ENCODE data around the gene MGAT5B. TPM values are rescaled to one million over a fixed set of nuclear protein-coding genes. Genes with fewer than 3 reads are reported as not detected.

MGAT5B gene
- total and polyA plus RNA-seq, 3 experiments from 2014 or later, result 0.17 to 0.46 (median 0.40) TPM

DNA sequence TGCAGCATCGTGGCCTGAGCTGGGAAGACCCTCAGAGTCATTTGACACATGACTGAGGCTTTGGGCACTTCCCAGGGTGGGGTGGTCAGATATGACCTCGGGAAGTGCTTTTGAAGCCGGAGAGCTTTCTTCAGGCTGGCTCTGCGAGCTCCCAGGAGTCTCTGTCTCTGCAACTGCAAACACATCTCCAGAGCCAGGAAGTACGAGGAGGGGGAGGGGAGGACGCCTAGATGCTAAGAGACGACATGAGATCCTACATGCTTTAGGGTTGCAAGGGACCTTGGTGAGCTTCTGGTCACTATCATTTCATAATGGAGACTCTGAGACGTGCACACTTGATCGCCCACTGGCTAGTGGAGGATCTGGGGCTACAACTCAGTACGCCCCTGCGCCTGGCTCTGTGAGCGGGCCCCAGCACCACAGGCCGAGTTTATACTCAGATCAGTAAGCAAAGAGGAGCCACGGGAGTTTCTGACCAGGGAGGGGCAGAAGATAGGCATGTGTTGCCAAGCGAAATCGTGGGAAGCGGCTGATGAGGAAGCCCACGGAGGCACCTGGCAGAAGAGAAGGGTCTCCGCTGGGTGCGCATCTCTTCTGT, 527 bp upstream of the MGAT5B start:
- Histone ChIP-seq H3K4me3 (ENCODE audit: low read length) (no peak overlapping the region), H3K36me3 (ENCODE audit: insufficient read depth, low read length) (no peaks in the 10 kb centered on the region), H3K4me1 (ENCODE audit: insufficient read depth, low read length) (peaks cover 4% of the 10 kb centered on the region), H3K27me3 (ENCODE audit: insufficient read depth, low read length, poor library complexity, severe bottlenecking) (peaks cover 11% of the 10 kb centered on the region), H3K27ac (ENCODE audit: low read depth, low read length) (no peak overlapping the region), H3K9me3 (ENCODE audit: low read length) (no peaks in the 10 kb centered on the region)
- H3K36me3 Mint-ChIP-seq, result no peaks in the 10 kb centered on the region
- POLR2A ChIA-PET, result interaction anchor here (1.5 kb wide), 1 partner anchor 189 kb away, joined by 6 read pairs; no protein-coding TSS in a partner anchor
- peaks cover 0 to 2% (median 0%) of the 10 kb centered on the region in 5 donors for H3K9me3 Mint-ChIP-seq
- DNase-seq, result no peak
- H3K4me3 Mint-ChIP-seq, result peak overlapping the region; percentile 48 to 89 (median 73)
- H3K27me3 Mint-ChIP-seq, result peaks cover 24 to 43% of the 10 kb centered on the region in 2 donors
- CTCF ChIA-PET, result interaction anchor here (0.6 to 9.8 kb wide), 31 partner anchors 8 to 376 kb away, joined by 3 to 125 read pairs (median 4); no protein-coding TSS in a partner anchor
- peaks cover 2 to 16% (median 4%) of the 10 kb centered on the region in 3 donors for H3K4me1 Mint-ChIP-seq
- H3K27ac Mint-ChIP-seq, result peak overlapping the region in 1 of 8 donors; percentile 28

DNA sequence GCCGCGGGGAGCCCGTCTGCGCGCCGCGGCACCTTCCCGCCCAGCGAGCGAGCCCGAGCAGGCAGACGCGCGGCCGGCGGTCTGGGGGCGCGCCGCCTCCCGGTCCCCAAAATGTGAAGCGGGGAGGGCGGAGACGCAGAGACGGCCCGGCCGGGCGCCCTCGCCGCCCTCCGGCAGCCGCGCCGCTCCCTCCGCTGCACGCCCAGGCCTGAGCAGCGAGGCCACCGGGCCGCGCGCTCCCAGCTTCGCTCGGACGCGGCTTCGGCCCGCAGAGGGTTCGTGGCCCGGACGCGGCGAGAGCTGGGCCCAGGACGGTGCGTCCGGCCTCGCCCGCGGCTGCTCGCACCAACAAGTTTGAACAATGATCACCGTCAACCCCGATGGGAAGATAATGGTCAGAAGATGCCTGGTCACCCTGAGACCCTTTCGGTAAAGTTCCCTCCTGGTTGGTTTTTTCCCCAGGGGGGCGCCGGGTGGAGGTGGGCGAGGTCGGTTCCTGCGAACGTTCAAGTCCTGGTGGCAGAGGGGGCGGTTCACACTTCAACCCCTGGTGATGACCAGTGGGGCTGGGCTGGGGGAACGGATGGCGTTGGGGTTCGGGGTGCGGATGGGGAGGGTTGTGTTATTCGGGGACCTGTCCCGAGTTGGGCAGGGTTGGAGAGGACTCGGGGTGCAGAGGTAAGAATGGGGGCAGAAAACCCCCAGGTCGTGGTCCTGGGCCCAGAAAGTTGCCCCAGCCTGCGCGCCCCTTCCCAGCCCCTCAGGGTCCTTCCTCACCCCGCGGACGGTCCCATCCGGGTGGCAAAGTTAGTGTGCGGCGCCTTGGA, 678 bp downstream of the MGAT5B start:
- Mint-ChIP-seq H3K9me3 (peaks cover 0 to 2% (median 0%) of the 10 kb centered on the region in 5 donors), H3K36me3 (no peaks in the 10 kb centered on the region), H3K27ac (no peak overlapping the region), H3K27me3 (peaks cover 25 to 46% of the 10 kb centered on the region in 2 donors), H3K4me1 (peaks cover 2 to 18% (median 5%) of the 10 kb centered on the region in 3 donors), H3K4me3 (peak overlapping the region in 5 of 7 donors; percentile 19 to 71 (median 60))
- ChIA-PET POLR2A (interaction anchor here (1.5 kb wide), 1 partner anchor 187 kb away, joined by 6 read pairs; no protein-coding TSS in a partner anchor), CTCF (interaction anchor here (0.8 to 9.8 kb wide), 23 partner anchors 9 to 220 kb away, joined by 3 to 125 read pairs (median 4); no protein-coding TSS in a partner anchor)
- Histone ChIP-seq H3K4me1 (ENCODE audit: insufficient read depth, low read length) (peaks cover 4% of the 10 kb centered on the region), H3K4me3 (ENCODE audit: low read length) (no peak overlapping the region), H3K36me3 (ENCODE audit: insufficient read depth, low read length) (no peaks in the 10 kb centered on the region), H3K9me3 (ENCODE audit: low read length) (no peaks in the 10 kb centered on the region), H3K27ac (ENCODE audit: low read depth, low read length) (no peak overlapping the region), H3K27me3 (ENCODE audit: insufficient read depth, low read length, poor library complexity, severe bottlenecking) (peaks cover 11% of the 10 kb centered on the region)
- no peak for DNase-seq

DNA sequence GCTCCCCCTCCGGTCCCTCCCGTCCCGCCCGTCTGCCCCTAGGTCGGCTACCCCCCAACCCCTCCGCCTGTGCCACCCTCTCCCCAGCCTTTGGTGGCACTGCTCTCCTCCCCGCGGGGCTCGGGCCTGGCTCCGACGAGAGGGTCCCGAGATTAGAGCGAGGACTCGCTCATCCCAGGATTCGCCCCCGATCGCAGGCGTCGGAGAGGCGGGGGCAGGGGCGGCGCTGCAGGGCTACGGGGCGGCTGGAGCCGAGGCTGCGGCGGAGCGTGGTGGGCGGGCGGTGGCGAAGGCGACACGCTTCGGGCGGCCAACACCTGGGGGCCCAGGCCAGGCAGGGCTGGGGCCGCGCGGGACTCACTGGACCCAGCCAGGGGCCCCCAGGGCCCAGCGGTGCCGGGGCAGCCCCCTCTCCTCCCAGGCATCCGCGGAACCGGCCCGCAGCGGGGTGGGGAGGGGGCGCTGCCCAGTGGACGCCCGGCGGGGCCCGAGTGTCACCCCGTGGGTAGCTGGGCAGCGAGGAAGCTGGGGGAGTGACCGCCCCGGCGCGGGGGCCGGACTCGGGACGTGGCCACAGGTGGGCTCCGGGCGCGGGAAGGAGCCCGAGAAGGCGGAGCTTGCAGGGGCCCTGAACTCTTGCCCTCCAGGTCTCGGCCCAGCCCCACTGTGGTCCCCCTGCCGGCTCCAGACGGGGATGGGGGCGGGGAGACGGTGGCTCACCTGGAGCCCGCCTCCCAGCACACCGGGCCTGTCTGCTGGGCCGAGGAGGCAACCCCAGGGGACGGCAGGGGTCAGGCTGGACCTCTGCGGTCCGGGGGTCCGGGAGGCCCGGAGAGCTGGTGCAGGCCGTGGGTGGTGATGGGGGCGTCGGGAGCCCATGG, 1.5 kb downstream of the MGAT5B start:
- Mint-ChIP-seq H3K9me3 (peaks cover 0 to 2% (median 0%) of the 10 kb centered on the region in 5 donors), H3K4me1 (peaks cover 2 to 18% (median 5%) of the 10 kb centered on the region in 3 donors)

DNA sequence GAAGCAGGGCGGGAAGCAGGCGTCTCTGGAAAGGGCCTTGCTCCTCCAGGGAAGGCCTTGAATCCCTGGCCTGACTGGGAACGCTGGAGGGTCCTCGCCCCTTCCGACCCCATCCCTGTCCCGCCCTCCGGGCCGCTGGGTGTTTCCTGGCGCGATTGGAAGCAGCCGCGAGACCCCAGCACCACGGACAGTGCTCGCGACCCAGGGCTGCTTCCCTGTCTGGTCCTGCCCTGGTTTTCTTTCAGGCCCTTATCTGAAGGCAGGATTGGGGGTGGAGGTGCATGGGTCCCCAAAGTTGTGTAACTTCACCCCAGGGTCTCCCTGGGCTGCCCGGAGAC, 2.1 kb downstream of the MGAT5B start:
- Histone ChIP-seq H3K27ac (ENCODE audit: low read depth, low read length) (no peak overlapping the region), H3K4me1 (ENCODE audit: insufficient read depth, low read length) (peaks cover 4% of the 10 kb centered on the region), H3K9me3 (ENCODE audit: low read length) (no peaks in the 10 kb centered on the region), H3K4me3 (ENCODE audit: low read length) (no peak overlapping the region), H3K36me3 (ENCODE audit: insufficient read depth, low read length) (no peaks in the 10 kb centered on the region), H3K27me3 (ENCODE audit: insufficient read depth, low read length, poor library complexity, severe bottlenecking) (peaks cover 11% of the 10 kb centered on the region)
- peaks cover 27 to 47% of the 10 kb centered on the region in 2 donors for H3K27me3 Mint-ChIP-seq
- peaks cover 0 to 4% (median 2%) of the 10 kb centered on the region in 5 donors for H3K9me3 Mint-ChIP-seq
- CTCF ChIA-PET, result interaction anchor here (9.8 kb wide), 1 partner anchor 187 kb away, joined by 125 read pairs; no protein-coding TSS in a partner anchor
- H3K4me3 Mint-ChIP-seq, result peak overlapping the region in 2 of 7 donors; percentile 13 to 37
- POLR2A ChIA-PET, result no interaction called here
- peaks cover 2 to 18% (median 5%) of the 10 kb centered on the region in 3 donors for H3K4me1 Mint-ChIP-seq
- DNase-seq, result no peak
- no peak overlapping the region for H3K27ac Mint-ChIP-seq
- peaks cover 0 to 2% (median 0%) of the 10 kb centered on the region in 3 donors for H3K36me3 Mint-ChIP-seq

More for the DNA sequence above, 1.5 kb downstream of the MGAT5B start:
- H3K27me3 Mint-ChIP-seq, result peaks cover 27 to 48% of the 10 kb centered on the region in 2 donors
- no peaks in the 10 kb centered on the region for H3K36me3 ChIP-seq (ENCODE audit: insufficient read depth, low read length)
- no peak for DNase-seq
- peaks cover 11% of the 10 kb centered on the region for H3K27me3 ChIP-seq (ENCODE audit: insufficient read depth, low read length, poor library complexity, severe bottlenecking)
- peaks cover 4% of the 10 kb centered on the region for H3K4me1 ChIP-seq (ENCODE audit: insufficient read depth, low read length)
- ChIA-PET CTCF (interaction anchor here (2.6 to 9.8 kb wide), 3 partner anchors 100 to 197 kb away, joined by 6 to 125 read pairs (median 39); no protein-coding TSS in a partner anchor), POLR2A (no interaction called here)
- H3K36me3 Mint-ChIP-seq, result no peaks in the 10 kb centered on the region
- H3K4me3 Mint-ChIP-seq, result peak overlapping the region in 2 of 7 donors; percentile 13 to 63
- no peak overlapping the region for H3K4me3 ChIP-seq (ENCODE audit: low read length)
- no peaks in the 10 kb centered on the region for H3K9me3 ChIP-seq (ENCODE audit: low read length)
- H3K27ac ChIP-seq (ENCODE audit: low read depth, low read length), result no peak overlapping the region
- no peak overlapping the region for H3K27ac Mint-ChIP-seq

DNA sequence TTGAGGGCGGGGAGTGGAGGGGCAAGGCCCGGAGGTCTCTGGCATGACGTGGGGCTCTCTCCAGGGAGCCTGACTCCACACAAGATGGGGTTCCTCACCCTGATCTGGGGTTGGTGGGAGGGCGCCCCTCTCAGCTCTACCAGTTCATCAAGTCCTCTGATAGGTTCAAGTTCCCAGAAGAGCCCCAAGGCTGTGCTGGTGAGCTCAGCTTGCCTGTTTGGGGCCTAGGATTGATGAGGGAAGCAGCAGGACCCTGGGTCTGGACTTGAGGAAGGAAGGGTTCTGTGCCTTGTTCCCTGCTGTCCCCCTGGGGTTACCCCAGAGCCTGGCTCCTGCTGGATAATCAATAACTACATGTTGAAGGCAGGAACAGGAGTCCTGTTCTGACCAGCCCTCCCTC, 3.5 kb downstream of the MGAT5B start:
- Mint-ChIP-seq H3K4me1 (peaks cover 2 to 18% (median 5%) of the 10 kb centered on the region in 3 donors), H3K27me3 (peaks cover 32 to 43% of the 10 kb centered on the region in 2 donors), H3K9me3 (peaks cover 0 to 5% (median 2%) of the 10 kb centered on the region in 5 donors), H3K4me3 (peak overlapping the region in 2 of 7 donors; percentile 8 to 59), H3K27ac (no peak overlapping the region), H3K36me3 (peaks cover 0 to 5% (median 0%) of the 10 kb centered on the region in 3 donors)
- POLR2A ChIA-PET, result no interaction called here
- DNase-seq, result no peak
- Histone ChIP-seq H3K9me3 (ENCODE audit: low read length) (no peaks in the 10 kb centered on the region), H3K4me1 (ENCODE audit: insufficient read depth, low read length) (peaks cover 4% of the 10 kb centered on the region), H3K36me3 (ENCODE audit: insufficient read depth, low read length) (no peaks in the 10 kb centered on the region), H3K4me3 (ENCODE audit: low read length) (no peak overlapping the region), H3K27me3 (ENCODE audit: insufficient read depth, low read length, poor library complexity, severe bottlenecking) (peaks cover 6% of the 10 kb centered on the region), H3K27ac (ENCODE audit: low read depth, low read length) (no peak overlapping the region)
- CTCF ChIA-PET, result interaction anchor here (1.4 to 9.8 kb wide), 2 partner anchors 186 to 197 kb away, joined by 3 to 125 read pairs; no protein-coding TSS in a partner anchor

DNA sequence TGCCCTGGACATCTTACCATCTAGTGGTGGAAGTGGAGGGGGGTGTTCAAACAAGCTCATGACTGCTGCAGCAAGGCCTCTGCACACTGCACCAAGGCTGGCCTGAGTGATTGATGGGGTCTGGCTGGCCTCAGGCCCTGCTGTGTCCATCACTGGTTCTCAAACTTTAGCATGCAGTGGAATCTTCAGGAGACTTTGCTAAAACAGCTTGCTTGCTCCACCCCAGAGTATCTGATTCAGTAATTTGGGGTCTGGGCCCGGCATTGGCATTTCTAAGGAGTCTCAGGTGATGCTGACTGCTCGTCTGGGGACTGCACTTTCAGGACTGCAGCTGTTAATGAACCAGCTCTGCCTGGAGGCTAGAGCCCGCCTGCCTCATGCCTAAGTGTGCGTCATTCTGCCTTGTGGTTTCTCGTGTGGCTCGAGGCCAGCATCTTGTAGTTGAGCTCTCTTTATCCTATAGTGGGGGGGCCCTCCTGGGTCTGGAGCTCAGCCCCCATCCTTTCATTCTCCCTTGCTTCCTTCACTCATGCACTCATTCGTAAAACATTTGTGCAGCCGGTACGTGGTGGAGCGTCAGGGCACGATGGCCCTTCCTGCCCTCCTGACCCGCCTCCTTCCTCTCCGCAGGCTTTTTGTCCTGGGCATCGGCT, 4.1 kb downstream of the MGAT5B start:
- H3K36me3 Mint-ChIP-seq, result peaks cover 0 to 5% (median 0%) of the 10 kb centered on the region in 3 donors
- H3K27me3 ChIP-seq (ENCODE audit: insufficient read depth, low read length, poor library complexity, severe bottlenecking), result peaks cover 6% of the 10 kb centered on the region
- peaks cover 2 to 18% (median 5%) of the 10 kb centered on the region in 3 donors for H3K4me1 Mint-ChIP-seq
- no peaks in the 10 kb centered on the region for H3K36me3 ChIP-seq (ENCODE audit: insufficient read depth, low read length)
- no peak overlapping the region for H3K27ac ChIP-seq (ENCODE audit: low read depth, low read length)
- no peak overlapping the region for H3K4me3 ChIP-seq (ENCODE audit: low read length)
- POLR2A ChIA-PET, result interaction anchor here (0.7 kb wide), 1 partner anchor 189 kb away, joined by 3 read pairs; no protein-coding TSS in a partner anchor
- H3K27me3 Mint-ChIP-seq, result peaks cover 25 to 36% of the 10 kb centered on the region in 2 donors
- H3K9me3 Mint-ChIP-seq, result peaks cover 0 to 5% (median 2%) of the 10 kb centered on the region in 5 donors
- DNase-seq, result peak in 1 of 5 donors; percentile 57
- H3K9me3 ChIP-seq (ENCODE audit: low read length), result no peaks in the 10 kb centered on the region
- no peak overlapping the region for H3K4me3 Mint-ChIP-seq
- H3K4me1 ChIP-seq (ENCODE audit: insufficient read depth, low read length), result peaks cover 4% of the 10 kb centered on the region
- H3K27ac Mint-ChIP-seq, result peak overlapping the region in 1 of 8 donors; percentile 47
- CTCF ChIA-PET, result interaction anchor here (1.4 to 9.8 kb wide), 2 partner anchors 185 to 196 kb away, joined by 3 to 125 read pairs; no protein-coding TSS in a partner anchor

DNA sequence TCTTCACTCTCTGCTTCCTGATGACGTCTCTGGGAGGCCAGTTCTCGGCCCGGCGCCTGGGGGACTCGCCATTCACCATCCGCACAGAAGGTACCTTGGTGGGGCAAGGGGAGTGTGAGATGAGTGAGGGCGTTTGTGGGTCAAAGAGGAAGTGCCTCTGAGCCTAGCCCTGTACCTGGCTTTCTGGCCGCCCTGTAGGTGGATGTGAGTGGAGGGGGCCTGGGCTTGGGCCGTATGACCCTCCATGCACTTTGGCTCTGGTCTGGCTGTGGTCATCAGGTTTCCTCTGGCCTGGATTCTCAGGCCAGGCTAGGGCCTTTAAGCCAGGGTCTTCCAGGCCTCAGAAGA, 4.6 kb downstream of the MGAT5B start:
- Mint-ChIP-seq H3K36me3 (peaks cover 0 to 5% (median 0%) of the 10 kb centered on the region in 3 donors), H3K27me3 (peaks cover 25 to 31% of the 10 kb centered on the region in 2 donors), H3K27ac (no peak overlapping the region), H3K4me3 (no peak overlapping the region), H3K4me1 (peaks cover under 1 to 14% (median 5%) of the 10 kb centered on the region in 3 donors), H3K9me3 (peaks cover 0 to 5% (median 2%) of the 10 kb centered on the region in 5 donors)
- Histone ChIP-seq H3K27ac (ENCODE audit: low read depth, low read length) (no peak overlapping the region), H3K4me3 (ENCODE audit: low read length) (no peak overlapping the region), H3K27me3 (ENCODE audit: insufficient read depth, low read length, poor library complexity, severe bottlenecking) (peaks cover 6% of the 10 kb centered on the region), H3K9me3 (ENCODE audit: low read length) (no peaks in the 10 kb centered on the region), H3K36me3 (ENCODE audit: insufficient read depth, low read length) (no peaks in the 10 kb centered on the region), H3K4me1 (ENCODE audit: insufficient read depth, low read length) (peaks cover 4% of the 10 kb centered on the region)
- ChIA-PET CTCF (interaction anchor here (9.8 kb wide), 1 partner anchor 185 kb away, joined by 125 read pairs; no protein-coding TSS in a partner anchor), POLR2A (no interaction called here)
- DNase-seq, result no peak
